BJ (cell line): Measurements from ENCODE around the gene TNIK. TPM values are rescaled to one million over a fixed set of nuclear protein-coding genes. Genes with fewer than 3 reads are reported as not detected.
"Not testable (repeated sequence)": the region's sequence is repeated elsewhere in the genome, so short reads cannot be mapped to it uniquely, and the experiment has no call there.

ENCODE experiments used
- CTCF ChIA-PET: fragments of 350-600 bp; formaldehyde crosslinking; extraction: SDS; loops from one replicate; lab custom pipeline; 2021; ENCODE audit warnings: antibody characterized with exemption, inconsistent platforms; lab: Yijun Ruan, JAX
- POLR2A ChIA-PET: fragments of 300-600 bp; sonication (Branson Sonifier 250); formaldehyde crosslinking; extraction: SDS; loops from one replicate; lab custom pipeline; 2021; ENCODE audit warnings: antibody characterized with exemption; lab: Charles Lee
- DNase-seq: peaks from one replicate; pipeline ENCODE4 v3.0.0-alpha.2; 2011; ENCODE audit warnings: low read depth
- H3K27me3 ChIP-seq: 2 replicates; pipeline ENCODE4 v1.6.0; 2011; ENCODE audit warnings: low read length; ENCODE audit not compliant: control insufficient read depth, insufficient read depth
- H3K36me3 ChIP-seq: 2 replicates; pipeline ENCODE4 v1.5.1; 2011; ENCODE audit warnings: low read length; ENCODE audit not compliant: control insufficient read depth, insufficient read depth
- H3K4me3 ChIP-seq: 2 replicates; pipeline ENCODE4 v1.5.1; 2011; ENCODE audit warnings: low read depth, mild to moderate bottlenecking, control low read depth, low read length
- CTCF ChIP-seq: IDR thresholded peaks from 2 replicates; pipeline ENCODE4 v1.5.1; 2011; ENCODE audit warnings: low read depth, mild to moderate bottlenecking, control low read depth, inconsistent platforms, low read length, moderate library complexity; ENCODE audit not compliant: insufficient read depth
- polyA plus RNA-seq: library from polyadenylated mRNA; depleted of rRNA; stranded (reverse); fragments of >200 nt; gene quantifications from 2 replicates; pipeline ENCODE4 v1.2.3, GENCODE V29; 2011

The TNIK gene
- polyA plus RNA-seq, 1 experiment: 2.1 TPM

- POLR2A ChIA-PET: no interaction called here
- CTCF ChIA-PET: no interaction called here
- peak; percentile 85 for DNase-seq
- no peaks in the 10 kb centered on the region for H3K27me3 ChIP-seq
- no peak overlapping the region for H3K4me3 ChIP-seq
- no peaks in the 10 kb centered on the region for H3K36me3 ChIP-seq
- TF ChIP-seq CTCF: no peak
These were observed 153.6 kb downstream of the TNIK start for GRCh38 chr3:171306631-171307030.

GRCh38 chr3:171305823-171306222 is 154.4 kb downstream of the TNIK start:
- H3K27me3 ChIP-seq, POLR2A ChIA-PET, H3K36me3 ChIP-seq, H3K4me3 ChIP-seq, CTCF ChIA-PET, DNase-seq: not testable (repeated sequence)

GRCh38 chr3:171304498-171304897 is 155.7 kb downstream of the TNIK start:
- DNase-seq, H3K27me3 ChIP-seq, POLR2A ChIA-PET, H3K36me3 ChIP-seq, H3K4me3 ChIP-seq, CTCF ChIA-PET: not testable (repeated sequence)

- H3K4me3 ChIP-seq, DNase-seq, CTCF ChIA-PET, H3K36me3 ChIP-seq, POLR2A ChIA-PET, H3K27me3 ChIP-seq: not testable (repeated sequence)
These were observed 156.2 kb downstream of the TNIK start for GRCh38 chr3:171304017-171304416.

GRCh38 chr3:171301998-171302397 is 158.2 kb downstream of the TNIK start:
- DNase-seq: no peak
- no peaks in the 10 kb centered on the region for H3K36me3 ChIP-seq
- H3K4me3 ChIP-seq: no peak overlapping the region
- H3K27me3 ChIP-seq: no peaks in the 10 kb centered on the region
- ChIA-PET CTCF (interaction anchor here (0.6 kb wide), 1 partner anchor 1408 kb away, joined by 3 read pairs; no protein-coding TSS in a partner anchor), POLR2A (no interaction called here)
- TF ChIP-seq CTCF: no peak

- no peak for TF ChIP-seq CTCF
- no peak for DNase-seq
- no peak overlapping the region for H3K4me3 ChIP-seq
- H3K36me3 ChIP-seq: no peaks in the 10 kb centered on the region
- ChIA-PET CTCF (interaction anchor here (0.6 kb wide), 1 partner anchor 414 kb away, joined by 5 read pairs; no protein-coding TSS in a partner anchor), POLR2A (no interaction called here)
- H3K27me3 ChIP-seq: no peaks in the 10 kb centered on the region
These were observed 159.2 kb downstream of the TNIK start for GRCh38 chr3:171301002-171301401.

GRCh38 chr3:171297951-171298350 is 162.3 kb downstream of the TNIK start:
- no peak for DNase-seq

More at GRCh38 chr3:171297951-171298350, 162.3 kb downstream of the TNIK start:
- POLR2A ChIA-PET: no interaction called here
- no peak for TF ChIP-seq CTCF
- CTCF ChIA-PET: interaction anchor here (1.9 kb wide), 1 partner anchor 13 kb away, joined by 4 read pairs; no protein-coding TSS in a partner anchor
- H3K36me3 ChIP-seq: no peaks in the 10 kb centered on the region
- no peaks in the 10 kb centered on the region for H3K27me3 ChIP-seq
- H3K4me3 ChIP-seq: no peak overlapping the region
